Measurements from ENCODE around the gene SLC5A1.

DNA sequence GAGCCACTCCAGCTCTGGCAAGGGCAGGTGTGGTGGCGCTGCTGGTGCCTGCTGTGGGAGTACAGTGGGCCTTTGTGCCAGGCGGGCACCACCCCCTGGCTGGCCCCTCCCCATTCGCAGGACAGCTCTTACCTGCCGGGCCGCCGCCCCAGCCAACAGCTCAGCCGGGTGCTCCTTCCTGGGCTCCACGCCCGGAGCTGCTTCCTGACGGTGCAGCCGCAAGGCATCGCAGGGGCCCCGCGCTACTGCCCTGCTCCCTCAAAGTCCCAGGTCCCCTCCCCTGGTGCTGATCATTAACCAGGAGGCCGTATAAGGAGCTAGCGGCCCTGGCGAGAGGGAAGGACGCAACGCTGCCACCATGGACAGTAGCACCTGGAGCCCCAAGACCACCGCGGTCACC, at the start of gene SLC5A1:
- TF ChIP-seq, protein P1, sequence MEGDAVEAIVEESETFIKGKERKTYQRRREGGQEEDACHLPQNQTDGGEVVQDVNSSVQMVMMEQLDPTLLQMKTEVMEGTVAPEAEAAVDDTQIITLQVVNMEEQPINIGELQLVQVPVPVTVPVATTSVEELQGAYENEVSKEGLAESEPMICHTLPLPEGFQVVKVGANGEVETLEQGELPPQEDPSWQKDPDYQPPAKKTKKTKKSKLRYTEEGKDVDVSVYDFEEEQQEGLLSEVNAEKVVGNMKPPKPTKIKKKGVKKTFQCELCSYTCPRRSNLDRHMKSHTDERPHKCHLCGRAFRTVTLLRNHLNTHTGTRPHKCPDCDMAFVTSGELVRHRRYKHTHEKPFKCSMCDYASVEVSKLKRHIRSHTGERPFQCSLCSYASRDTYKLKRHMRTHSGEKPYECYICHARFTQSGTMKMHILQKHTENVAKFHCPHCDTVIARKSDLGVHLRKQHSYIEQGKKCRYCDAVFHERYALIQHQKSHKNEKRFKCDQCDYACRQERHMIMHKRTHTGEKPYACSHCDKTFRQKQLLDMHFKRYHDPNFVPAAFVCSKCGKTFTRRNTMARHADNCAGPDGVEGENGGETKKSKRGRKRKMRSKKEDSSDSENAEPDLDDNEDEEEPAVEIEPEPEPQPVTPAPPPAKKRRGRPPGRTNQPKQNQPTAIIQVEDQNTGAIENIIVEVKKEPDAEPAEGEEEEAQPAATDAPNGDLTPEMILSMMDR (IDR thresholded peaks at IDR 0.05 in 4 of 5, conservative IDR thresholded peaks at IDR 0.05 in 1 of 5): no peak
- no peak for TF ChIP-seq POLR2A (IDR thresholded peaks at IDR 0.05)

All from gastrocnemius medialis (tissue), 4 donors.